ENCODE results near the gene CACNB1.
"Not testable (repeated sequence)": the region's sequence is repeated elsewhere in the genome, so short reads cannot be mapped to it uniquely, and the experiment has no call there.

The CACNB1 gene

GRCh38 chr17:39173526-39174274 is 23.8 kb downstream of the CACNB1 start:
- DNase-seq: no peak

GRCh38 chr17:39173080-39173479 is 24.4 kb downstream of the CACNB1 start:
- DNase-seq: no peak

GRCh38 chr17:39171933-39172332 is 25.5 kb downstream of the CACNB1 start:
- no peak for DNase-seq

GRCh38 chr17:39170558-39170957 is 26.9 kb downstream of the CACNB1 start:
- DNase-seq: no peak

GRCh38 chr17:39170109-39170508 is 27.4 kb downstream of the CACNB1 start:
- no peak for DNase-seq

- DNase-seq: no peak
Observed at GRCh38 chr17:39169518-39169917, 28.0 kb downstream of the CACNB1 start.

- no peak for DNase-seq
Observed at GRCh38 chr17:39169101-39169500, 28.4 kb downstream of the CACNB1 start.

GRCh38 chr17:39168503-39168902 is 29.0 kb downstream of the CACNB1 start:
- DNase-seq: not testable (repeated sequence)

- DNase-seq: no peak
Observed at GRCh38 chr17:39167476-39167875, 30.0 kb downstream of the CACNB1 start.

- no peak for DNase-seq
Observed at GRCh38 chr17:39166437-39167335, 30.8 kb downstream of the CACNB1 start.

GRCh38 chr17:39165841-39166349 is 31.6 kb downstream of the CACNB1 start, which contains the start of gene ARL5C:
TSS of gene ARL5C (minus strand) at chr17:39166161. CDS start at chr17:39165760, 401 bp downstream.
- peak; percentile 52 for DNase-seq

- DNase-seq: no peak
Observed at GRCh38 chr17:39165178-39165840, 32.2 kb downstream of the CACNB1 start.

GRCh38 chr17:39164675-39165143 is 32.8 kb downstream of the CACNB1 start:
- DNase-seq: peak; percentile 91

GRCh38 chr17:39161962-39162361 is 35.5 kb downstream of the CACNB1 start:
- no peak for DNase-seq

GRCh38 chr17:39158623-39159022 is 38.8 kb downstream of the CACNB1 start:
- DNase-seq: no peak

- DNase-seq: no peak
Observed at GRCh38 chr17:39156491-39156890, 41.0 kb downstream of the CACNB1 start.

GRCh38 chr17:39155654-39156053 is 41.8 kb downstream of the CACNB1 start:
- DNase-seq: no peak

GRCh38 chr17:39153599-39154051 is 43.8 kb downstream of the CACNB1 start:
- peak; percentile 96 for DNase-seq

GRCh38 chr17:39151943-39152818 is 45.3 kb downstream of the CACNB1 start:
- DNase-seq: no peak

GRCh38 chr17:39151150-39151942 is 46.1 kb downstream of the CACNB1 start, which contains the start of gene PLXDC1:
TSS of gene PLXDC1 (minus strand) at chr17:39151637. CDS start at chr17:39151437, 200 bp downstream.
- DNase-seq: peak; percentile 25

- DNase-seq: peak; percentile 20
Observed at GRCh38 chr17:39150795-39151149, 46.7 kb downstream of the CACNB1 start.

Measured in retina (tissue), 1 donor.